ENCODE results near the gene ZDHHC18. TPM values are rescaled to one million over a fixed set of nuclear protein-coding genes. Genes with fewer than 3 reads are reported as not detected.

ZDHHC18 gene
- total RNA-seq, 1 donor from 2014 or later: 30.3 TPM

GRCh38 chr1:26829184-26829911, 2.9 kb downstream of the ZDHHC18 start:
- CTCF ChIA-PET: interaction anchor here (0.9 to 1.1 kb wide), 2 partner anchors 19 to 20 kb away, joined by 3 read pairs; no protein-coding TSS in a partner anchor

GRCh38 chr1:26831059-26831458, 4.6 kb downstream of the ZDHHC18 start:
- no peak overlapping the region for H3K4me3 Mint-ChIP-seq
- peak overlapping the region; percentile 6 for H3K27ac Mint-ChIP-seq
- DNase-seq (no peak), ATAC-seq (ENCODE audit: low read depth) (no peak)
- H3K4me1 Mint-ChIP-seq: peaks cover 67% of the 10 kb centered on the region
- ChIA-PET CTCF (interaction anchor here (1.0 to 5.0 kb wide), 3 partner anchors 11 to 212 kb away, joined by 3 to 47 read pairs (median 8); no protein-coding TSS in a partner anchor), POLR2A (interaction anchor here (0.6 to 3.1 kb wide), 4 partner anchors 10 to 37 kb away, joined by 4 to 40 read pairs (median 12); no protein-coding TSS in a partner anchor)
- no peaks in the 10 kb centered on the region for H3K27me3 Mint-ChIP-seq
- TF ChIP-seq, protein P1, sequence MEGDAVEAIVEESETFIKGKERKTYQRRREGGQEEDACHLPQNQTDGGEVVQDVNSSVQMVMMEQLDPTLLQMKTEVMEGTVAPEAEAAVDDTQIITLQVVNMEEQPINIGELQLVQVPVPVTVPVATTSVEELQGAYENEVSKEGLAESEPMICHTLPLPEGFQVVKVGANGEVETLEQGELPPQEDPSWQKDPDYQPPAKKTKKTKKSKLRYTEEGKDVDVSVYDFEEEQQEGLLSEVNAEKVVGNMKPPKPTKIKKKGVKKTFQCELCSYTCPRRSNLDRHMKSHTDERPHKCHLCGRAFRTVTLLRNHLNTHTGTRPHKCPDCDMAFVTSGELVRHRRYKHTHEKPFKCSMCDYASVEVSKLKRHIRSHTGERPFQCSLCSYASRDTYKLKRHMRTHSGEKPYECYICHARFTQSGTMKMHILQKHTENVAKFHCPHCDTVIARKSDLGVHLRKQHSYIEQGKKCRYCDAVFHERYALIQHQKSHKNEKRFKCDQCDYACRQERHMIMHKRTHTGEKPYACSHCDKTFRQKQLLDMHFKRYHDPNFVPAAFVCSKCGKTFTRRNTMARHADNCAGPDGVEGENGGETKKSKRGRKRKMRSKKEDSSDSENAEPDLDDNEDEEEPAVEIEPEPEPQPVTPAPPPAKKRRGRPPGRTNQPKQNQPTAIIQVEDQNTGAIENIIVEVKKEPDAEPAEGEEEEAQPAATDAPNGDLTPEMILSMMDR (IDR thresholded peaks at IDR 0.05): no peak
- intact Hi-C loops (cut with micrococcal nuclease): no loop called here
- peaks cover 46% of the 10 kb centered on the region for H3K36me3 Mint-ChIP-seq (ENCODE audit: low read depth)
- H3K9me3 Mint-ChIP-seq: no peaks in the 10 kb centered on the region

More at GRCh38 chr1:26829184-26829911, 2.9 kb downstream of the ZDHHC18 start:
- Mint-ChIP-seq H3K9me3 (no peaks in the 10 kb centered on the region), H3K27me3 (no peaks in the 10 kb centered on the region), H3K27ac (peak overlapping the region; percentile 46), H3K36me3 (ENCODE audit: low read depth) (peaks cover 33% of the 10 kb centered on the region), H3K4me3 (peak overlapping the region; percentile 86), H3K4me1 (peaks cover 66% of the 10 kb centered on the region)
- POLR2A ChIA-PET: interaction anchor here (0.5 to 1.8 kb wide), 7 partner anchors 9 to 1343 kb away, joined by 3 to 10 read pairs (median 4); partner anchors contain the start of genes GPATCH3 and GPN2
- TF ChIP-seq, protein P1 (IDR thresholded peaks at IDR 0.05): no peak
- intact Hi-C loops (cut with micrococcal nuclease): no loop called here
- ATAC-seq (ENCODE audit: low read depth): no peak
- DNase-seq: no peak

DNA sequence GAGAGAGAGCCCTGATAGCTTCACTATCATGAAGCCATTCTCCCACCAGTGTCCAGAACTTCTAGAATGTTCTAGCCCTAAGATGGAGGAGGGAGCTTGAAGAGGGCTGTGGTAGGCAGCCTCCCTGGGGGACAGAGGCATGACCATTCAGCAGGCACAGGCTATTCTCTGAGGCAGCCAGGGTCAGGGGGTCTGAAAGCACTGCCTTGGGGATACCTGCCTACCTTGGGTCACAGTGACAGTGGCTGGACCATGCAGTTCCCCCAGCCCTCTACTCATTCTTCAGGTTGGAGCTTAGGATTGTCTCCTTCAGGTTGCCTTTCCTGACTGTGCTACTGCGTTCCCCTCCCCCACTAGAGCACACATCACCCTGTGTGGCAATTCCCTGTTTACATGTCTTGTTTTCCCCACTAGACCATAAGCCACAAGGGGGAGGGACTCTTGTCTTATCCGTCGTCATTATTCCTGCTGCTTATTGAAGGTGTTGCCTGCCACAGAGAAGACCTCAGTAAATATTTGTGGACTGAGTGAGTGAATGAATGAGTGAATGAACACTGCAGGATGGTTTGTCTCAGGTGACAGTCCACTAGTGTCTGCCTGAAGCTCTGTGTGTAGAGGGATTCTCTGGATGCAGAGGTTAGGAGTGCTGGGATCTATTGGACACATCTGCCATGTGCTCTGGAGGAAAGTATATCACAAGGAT, 5.2 kb downstream of the ZDHHC18 start:
- Mint-ChIP-seq H3K36me3 (ENCODE audit: low read depth) (peaks cover 49% of the 10 kb centered on the region), H3K4me3 (no peak overlapping the region), H3K4me1 (peaks cover 64% of the 10 kb centered on the region), H3K9me3 (no peaks in the 10 kb centered on the region), H3K27me3 (no peaks in the 10 kb centered on the region), H3K27ac (peak overlapping the region; percentile 93)
- TF ChIP-seq, protein P1 (IDR thresholded peaks at IDR 0.05): no peak
- intact Hi-C loops (cut with micrococcal nuclease): no loop called here
- ATAC-seq (ENCODE audit: low read depth) (no peak), DNase-seq (no peak)
- POLR2A ChIA-PET: interaction anchor here (0.7 to 3.1 kb wide), 4 partner anchors 8 to 172 kb away, joined by 3 to 40 read pairs (median 10); no protein-coding TSS in a partner anchor
- CTCF ChIA-PET: interaction anchor here (1.1 to 5.0 kb wide), 4 partner anchors 11 to 218 kb away, joined by 3 to 47 read pairs (median 8); no protein-coding TSS in a partner anchor

- Mint-ChIP-seq H3K4me1 (peaks cover 61% of the 10 kb centered on the region), H3K27ac (peak overlapping the region; percentile 93), H3K9me3 (no peaks in the 10 kb centered on the region), H3K36me3 (ENCODE audit: low read depth) (peaks cover 48% of the 10 kb centered on the region), H3K27me3 (no peaks in the 10 kb centered on the region), H3K4me3 (no peak overlapping the region)
- TF ChIP-seq, protein P1 (IDR thresholded peaks at IDR 0.05): no peak
- intact Hi-C loops (cut with micrococcal nuclease): no loop called here
- ChIA-PET CTCF (interaction anchor here (1.0 to 5.0 kb wide), 10 partner anchors 10 to 233 kb away, joined by 3 to 47 read pairs (median 6); partner anchors contain the start of gene PIGV), POLR2A (interaction anchor here (0.6 to 3.1 kb wide), 10 partner anchors 9 to 658 kb away, joined by 3 to 40 read pairs (median 6); no protein-coding TSS in a partner anchor)
- ATAC-seq (ENCODE audit: low read depth) (no peak), DNase-seq (no peak)
Observed at GRCh38 chr1:26832249-26832960, 5.9 kb downstream of the ZDHHC18 start.
